T follicular helper cell (primary cell): Measurements from ENCODE around the gene IFI30.
A peak's percentile ranks its signal among the peaks of the same experiment; 100 is the strongest.

ENCODE experiments used
- DNase-seq: peaks from one replicate; pipeline ENCODE4 v3.0.0-alpha.2; 2020; ENCODE audit warnings: low read depth
- total RNA-seq, 2 experiments: gene quantifications; one replicate each; lab custom pipeline; 2026; lab: John Stamatoyannopoulos, UW

IFI30 gene
- total RNA-seq = 0.30 to 0.66 reads per million in 2 experiments

DNA sequence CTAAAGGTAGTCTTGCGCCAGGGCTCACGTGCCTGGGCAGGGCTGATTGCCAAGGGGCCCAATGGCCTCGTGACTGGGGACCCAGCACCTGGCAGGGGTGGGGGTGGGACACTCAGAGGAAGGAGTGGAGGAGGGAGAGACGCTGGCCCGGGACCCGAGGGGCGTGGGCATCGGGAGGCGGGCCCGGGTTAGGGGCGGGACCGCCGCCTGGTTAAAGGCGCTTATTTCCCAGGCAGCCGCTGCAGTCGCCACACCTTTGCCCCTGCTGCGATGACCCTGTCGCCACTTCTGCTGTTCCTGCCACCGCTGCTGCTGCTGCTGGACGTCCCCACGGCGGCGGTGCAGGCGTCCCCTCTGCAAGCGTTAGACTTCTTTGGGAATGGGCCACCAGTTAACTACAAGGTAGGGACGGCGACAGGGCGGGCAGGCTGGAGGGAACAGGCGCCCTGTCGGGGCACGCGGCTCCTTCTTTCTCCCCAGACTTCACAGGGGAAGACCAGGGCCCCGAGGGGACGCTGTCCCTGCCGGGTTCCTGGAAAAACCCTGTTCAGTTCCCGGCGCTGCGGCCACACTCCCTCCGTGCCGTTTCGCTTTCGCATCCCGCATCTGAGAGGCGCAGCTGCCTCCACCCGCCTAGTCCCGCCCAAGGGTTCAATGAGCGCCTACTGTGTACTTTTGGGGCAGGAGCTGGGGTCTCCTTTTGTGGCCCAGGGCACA lies at the start of gene IFI30:
IFI30 (plus strand) TSS at position 242 of the 717 bp plus-strand sequence; CDS start at position 271, 29 bp downstream.
- no peak for DNase-seq

DNA sequence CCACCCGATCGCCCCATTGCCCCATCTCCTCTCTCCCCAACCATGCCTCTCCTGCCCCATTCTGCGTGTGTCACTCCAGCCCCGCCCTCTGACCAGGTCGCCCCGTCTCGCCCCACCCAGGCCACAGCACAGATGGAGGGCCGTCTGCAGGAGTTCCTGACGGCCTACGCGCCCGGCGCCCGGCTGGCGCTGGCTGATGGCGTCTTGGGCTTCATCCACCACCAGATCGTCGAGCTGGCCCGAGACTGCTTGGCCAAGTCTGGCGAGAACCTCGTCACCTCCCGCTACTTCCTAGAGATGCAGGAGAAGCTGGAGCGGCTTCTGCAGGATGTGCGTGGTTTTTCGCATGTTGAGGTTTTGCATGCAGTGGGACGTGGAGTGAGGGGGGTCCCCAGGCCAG lies 49.8 kb upstream of the IFI30 start:
- DNase-seq = no peak

DNA sequence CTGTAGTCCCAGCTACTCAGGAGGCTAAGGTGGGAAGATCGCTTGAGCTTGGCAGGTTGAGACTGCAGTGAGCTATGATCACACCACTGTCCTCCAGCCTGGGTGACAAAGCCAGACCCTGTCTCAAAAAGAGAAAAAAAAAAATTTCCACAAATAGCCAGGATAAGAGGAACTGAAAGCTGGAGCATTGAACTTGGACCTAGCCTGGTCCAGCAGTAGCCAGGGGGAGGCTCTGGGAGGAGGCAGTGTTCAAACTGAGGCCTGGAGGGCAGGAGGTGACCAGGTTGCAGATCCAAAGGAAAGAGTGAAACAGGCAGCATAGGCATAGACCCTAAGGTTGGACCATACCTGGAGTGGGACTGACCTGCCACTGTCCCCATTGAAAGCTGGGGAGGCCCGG lies 47.5 kb upstream of the IFI30 start:
- DNase-seq = no peak

- no peak for DNase-seq
These were observed 45.6 kb upstream of the IFI30 start for GRCh38 chr19:18128044-18128443.

- DNase-seq = no peak
These were observed 44.8 kb upstream of the IFI30 start for GRCh38 chr19:18128805-18129204.

DNA sequence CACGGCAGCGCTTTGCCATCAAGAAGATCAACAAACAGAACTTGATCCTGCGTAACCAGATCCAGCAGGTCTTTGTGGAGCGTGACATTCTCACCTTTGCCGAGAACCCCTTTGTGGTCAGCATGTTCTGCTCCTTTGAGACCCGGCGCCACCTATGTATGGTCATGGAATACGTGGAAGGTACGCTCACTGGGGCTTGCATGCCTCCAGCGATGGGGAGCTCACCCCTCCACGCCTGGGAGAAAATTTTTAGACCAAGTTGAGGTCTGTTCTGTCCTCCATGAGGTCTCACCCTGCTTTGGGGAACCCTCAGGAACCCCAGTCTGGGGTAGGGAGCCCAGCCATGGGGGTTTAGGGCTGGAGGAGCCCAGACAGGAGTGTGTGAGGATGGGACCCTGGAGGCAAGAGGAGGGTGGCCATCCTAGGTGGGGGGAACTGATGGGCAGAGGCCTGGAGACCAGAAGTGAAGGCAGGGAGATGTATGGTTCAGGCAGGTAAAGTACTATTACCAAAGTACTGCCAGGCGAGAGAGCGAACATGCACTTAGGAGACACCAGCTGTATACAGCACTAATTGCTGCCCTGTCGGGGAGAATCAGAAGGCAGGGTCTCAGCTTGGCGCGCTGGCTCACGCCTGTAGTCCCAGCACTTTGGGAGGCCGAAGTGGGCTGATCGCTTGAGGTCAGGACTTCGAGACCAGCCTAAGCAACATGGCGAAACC lies 42.9 kb upstream of the IFI30 start:
- no peak for DNase-seq

GRCh38 chr19:18131841-18132596 lies 41.6 kb upstream of the IFI30 start:
- no peak for DNase-seq

DNA sequence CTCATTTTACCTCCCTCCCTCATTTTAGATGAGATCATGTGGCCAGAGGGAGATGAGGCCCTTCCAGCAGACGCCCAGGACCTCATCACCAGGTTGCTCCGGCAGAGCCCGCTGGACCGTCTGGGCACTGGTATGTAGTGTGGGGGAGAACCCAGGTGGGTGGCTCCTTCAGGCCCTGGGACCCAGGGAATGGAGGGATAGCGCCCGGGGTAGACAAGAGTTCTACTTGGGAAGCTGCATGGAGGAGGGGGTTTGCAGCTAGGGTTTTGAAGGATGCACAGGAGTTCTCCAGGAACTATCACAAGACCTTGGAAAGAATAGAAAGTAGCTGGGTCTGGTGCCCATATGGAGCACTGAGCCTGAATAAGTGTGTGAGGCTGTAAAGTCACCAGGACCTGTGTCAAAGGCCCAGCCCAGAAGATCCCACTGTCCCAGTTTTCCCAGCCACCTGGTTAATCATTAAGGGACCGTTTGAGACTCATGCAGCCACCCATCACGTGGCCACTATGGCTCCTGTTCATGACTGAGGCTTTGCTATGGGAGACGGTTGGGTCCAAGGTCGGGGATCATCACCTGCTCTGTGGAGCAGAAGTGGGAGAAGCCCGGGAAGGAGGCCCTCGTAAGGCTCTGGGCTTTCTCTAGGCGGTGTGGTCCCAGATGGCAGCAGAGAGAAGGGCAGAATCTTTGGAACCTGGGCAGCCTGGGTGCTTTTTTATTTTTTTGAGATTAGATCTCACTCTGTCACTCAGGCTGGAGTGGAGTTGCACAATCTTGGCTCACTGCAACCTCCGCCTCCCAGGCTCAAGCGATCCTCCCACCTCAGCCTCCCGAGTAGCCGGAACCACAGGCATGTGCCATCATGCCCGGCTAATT lies 37.7 kb upstream of the IFI30 start:
- no peak for DNase-seq

GRCh38 chr19:18137242-18137641 lies 36.4 kb upstream of the IFI30 start:
- DNase-seq = no peak

DNA sequence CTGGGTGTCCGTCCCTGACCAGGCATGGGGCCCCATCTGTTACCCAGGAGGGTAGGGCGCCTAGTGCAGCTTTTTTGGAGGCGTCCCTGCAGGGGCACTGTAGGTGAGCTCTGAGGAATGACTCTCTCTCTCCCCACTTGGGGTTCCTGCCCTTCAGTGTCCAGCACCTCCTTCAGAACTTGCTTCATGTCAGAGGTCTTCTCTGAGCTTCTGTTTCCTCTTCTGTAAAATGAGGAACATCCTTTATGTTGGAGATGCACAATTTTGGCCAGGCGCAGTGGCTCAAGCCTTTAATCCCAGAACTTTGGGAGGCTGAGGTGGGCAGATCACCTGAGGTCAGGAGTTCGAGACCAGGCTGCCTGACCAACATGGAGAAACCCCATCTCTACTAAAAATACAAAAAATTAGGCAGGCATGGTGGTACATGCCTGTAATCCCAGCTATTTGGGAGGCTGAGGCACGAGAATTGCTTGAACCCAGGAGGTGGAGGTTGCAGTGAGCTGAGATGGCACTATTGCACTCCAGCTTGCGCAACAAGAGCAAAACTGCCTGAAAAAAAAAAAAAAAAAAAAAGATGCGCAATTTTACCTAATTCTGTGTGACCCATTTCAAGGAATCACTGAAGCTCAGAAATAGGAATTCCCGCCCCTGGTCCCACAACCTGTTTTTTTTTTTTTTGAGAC lies 35.8 kb upstream of the IFI30 start:
- no peak for DNase-seq

- DNase-seq = no peak
These were observed 33.1 kb upstream of the IFI30 start for GRCh38 chr19:18140473-18140872.

DNA sequence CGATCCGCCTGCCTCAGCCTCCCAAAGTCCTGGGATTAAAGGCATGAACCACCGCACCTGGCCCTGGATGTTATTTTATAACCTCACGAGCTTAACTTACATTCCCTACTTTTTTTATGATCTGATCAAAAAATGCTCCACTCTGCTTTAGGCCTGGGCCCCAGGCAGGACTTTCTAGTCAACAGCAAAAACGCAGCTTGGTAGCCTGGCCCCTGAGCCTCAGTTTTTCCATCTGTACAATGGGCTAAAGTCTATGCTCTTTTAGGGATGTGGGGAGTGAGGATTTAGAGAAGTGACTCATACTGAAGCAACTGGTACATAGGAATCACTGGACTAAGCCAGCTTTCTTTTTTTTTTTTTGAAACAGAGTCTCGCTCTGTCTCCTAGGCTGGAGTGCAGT lies 32.6 kb upstream of the IFI30 start:
- DNase-seq = no peak

GRCh38 chr19:18143902-18144301 lies 29.7 kb upstream of the IFI30 start:
- DNase-seq = no peak

DNA sequence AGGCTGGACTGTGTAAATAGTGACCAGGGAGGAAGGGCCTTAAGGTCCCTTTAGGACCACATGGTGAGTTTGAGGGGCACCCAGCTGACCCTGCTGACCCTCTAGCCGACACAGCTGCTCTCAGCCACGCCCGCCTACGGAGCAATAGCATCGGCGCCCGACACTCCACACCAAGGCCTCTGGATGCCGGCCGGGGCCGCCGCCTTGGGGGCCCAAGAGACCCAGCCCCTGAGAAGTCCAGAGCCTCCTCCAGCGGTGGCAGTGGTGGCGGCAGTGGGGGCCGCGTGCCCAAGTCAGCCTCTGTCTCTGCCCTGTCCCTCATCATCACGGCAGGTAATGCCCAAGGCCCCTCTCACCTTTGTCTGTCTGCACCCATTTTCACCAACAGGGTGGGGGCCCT lies 29.3 kb upstream of the IFI30 start:
- no peak for DNase-seq

DNA sequence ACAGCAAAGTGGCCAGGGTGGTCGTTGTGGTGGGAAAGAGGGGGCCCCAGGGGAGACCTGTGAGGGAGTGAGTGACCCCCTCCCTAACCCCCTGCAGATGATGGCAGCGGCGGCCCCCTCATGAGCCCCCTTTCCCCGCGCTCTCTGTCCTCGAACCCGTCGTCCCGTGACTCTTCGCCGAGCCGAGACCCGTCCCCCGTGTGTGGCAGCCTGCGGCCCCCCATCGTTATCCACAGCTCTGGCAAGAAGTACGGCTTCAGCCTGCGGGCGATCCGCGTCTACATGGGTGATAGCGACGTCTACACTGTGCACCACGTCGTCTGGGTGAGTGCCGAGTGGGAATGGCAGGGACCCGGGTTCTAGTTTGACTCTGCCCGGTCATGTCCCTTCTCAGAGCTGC lies 28.7 kb upstream of the IFI30 start:
- DNase-seq = no peak

DNA sequence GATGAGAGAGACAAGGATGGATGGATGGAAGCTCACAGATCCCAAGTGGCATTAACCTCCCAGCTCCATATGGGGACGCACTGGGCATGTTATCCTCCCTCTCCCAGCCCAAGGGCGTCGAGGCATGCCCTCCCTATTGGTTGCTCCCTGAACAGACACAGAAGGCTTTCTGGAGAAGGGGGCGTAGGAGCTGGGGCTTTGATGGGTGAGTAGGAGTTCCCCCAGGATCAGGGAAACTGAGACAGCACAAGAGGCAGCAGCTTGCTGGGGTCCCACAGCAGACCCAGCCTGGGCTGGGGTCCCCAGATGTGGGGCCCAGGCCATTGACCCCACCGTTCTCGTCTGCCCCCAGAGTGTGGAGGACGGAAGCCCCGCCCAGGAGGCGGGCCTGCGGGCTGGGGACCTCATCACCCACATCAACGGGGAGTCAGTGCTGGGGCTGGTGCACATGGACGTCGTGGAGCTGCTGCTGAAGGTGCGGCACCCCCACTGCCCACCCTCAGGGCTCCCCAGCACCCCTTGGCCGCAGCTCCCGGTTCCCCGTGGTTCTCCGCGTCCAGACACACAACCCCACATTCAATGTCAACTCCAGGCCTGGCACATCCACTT lies 28.1 kb upstream of the IFI30 start:
- no peak for DNase-seq

DNA sequence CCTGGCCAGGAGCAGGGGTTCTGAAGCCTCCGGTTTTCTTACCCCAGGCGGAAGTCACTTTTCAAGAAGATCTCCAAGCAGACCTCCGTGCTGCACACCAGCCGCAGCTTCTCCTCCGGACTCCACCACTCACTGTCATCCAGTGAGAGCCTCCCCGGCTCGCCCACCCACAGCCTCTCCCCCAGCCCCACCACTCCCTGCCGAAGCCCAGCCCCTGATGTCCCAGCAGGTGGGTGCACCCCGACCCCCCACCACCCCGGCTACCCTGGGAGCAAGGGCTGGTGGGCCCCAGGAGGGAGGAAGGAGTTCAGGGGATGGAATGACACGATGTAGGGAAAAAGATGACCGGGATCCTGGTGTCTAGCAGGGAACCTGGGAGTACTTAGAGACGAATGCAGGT lies 26.2 kb upstream of the IFI30 start:
- DNase-seq = no peak

GRCh38 chr19:18149596-18149975 lies 24.0 kb upstream of the IFI30 start:
- no peak for DNase-seq

DNA sequence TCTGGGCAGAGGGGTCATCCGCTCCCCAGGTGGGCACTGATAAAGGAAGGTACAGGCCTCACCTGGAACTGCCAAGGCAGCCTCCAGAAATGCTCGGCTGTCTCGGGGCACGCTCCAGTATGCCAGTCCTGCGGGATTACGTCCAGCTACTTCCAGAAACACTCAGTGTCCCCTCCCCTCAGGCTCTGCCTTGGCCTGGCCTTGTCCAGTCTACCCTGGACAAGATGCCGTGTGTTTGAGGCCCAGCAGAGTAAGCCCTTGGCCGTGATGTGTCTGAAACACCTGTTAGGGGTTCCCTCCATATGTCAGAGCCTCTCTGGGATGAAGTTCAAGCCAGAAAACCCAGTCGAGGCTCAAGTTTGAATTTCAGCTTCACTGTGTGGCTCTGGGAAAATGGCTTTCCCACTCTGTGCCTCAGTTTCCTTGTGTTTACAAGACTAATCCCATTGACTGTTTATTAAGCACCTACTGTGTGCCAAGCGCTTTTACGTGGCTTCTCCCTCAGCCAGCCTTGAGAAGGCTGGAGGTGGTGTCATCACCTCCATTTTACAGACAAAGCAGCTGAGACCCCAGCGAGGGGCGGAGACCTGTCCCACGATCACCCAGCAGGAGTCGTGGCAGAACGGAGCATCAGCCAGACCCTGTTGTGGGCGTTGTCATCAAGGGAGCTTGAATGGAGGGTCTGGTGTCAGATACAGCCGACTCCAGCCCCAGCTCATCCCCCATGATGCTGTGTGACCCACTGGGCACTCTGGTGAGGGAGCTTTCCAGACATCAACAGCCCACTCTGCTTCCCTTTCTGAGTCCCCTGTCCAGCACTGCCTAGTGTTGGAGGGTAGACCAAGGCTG lies 22.6 kb upstream of the IFI30 start:
- DNase-seq = no peak

GRCh38 chr19:18152442-18152816 lies 21.2 kb upstream of the IFI30 start:
- DNase-seq = peak; percentile 97
